HG03571 (cell line): ENCODE results near the gene RAD51B.

Experiments used
- ATAC-seq: cut with Tn5 transposase; IDR thresholded peaks from one replicate; pipeline ENCODE4 v1.9.1; 2021; ENCODE audit not compliant: unreplicated experiment

The RAD51B gene

GRCh38 chr14:67889455-67889854 lies 69.9 kb downstream of the RAD51B start:
- no peak for ATAC-seq

- ATAC-seq: no peak
Measured at GRCh38 chr14:67892466-67893100, 73.0 kb downstream of the RAD51B start.

GRCh38 chr14:67900231-67900630 lies 80.7 kb downstream of the RAD51B start:
- no peak for ATAC-seq

- no peak for ATAC-seq
Measured at GRCh38 chr14:67908052-67908754, 88.6 kb downstream of the RAD51B start.

GRCh38 chr14:67911562-67911961 lies 92.0 kb downstream of the RAD51B start:
- no peak for ATAC-seq

GRCh38 chr14:67916430-67916829 lies 96.9 kb downstream of the RAD51B start:
- ATAC-seq: no peak

GRCh38 chr14:67917006-67917405 lies 97.4 kb downstream of the RAD51B start:
- ATAC-seq: no peak

- ATAC-seq: no peak
Measured at GRCh38 chr14:67918838-67919237, 99.3 kb downstream of the RAD51B start.

GRCh38 chr14:67919259-67920032 lies 99.9 kb downstream of the RAD51B start:
- ATAC-seq: no peak

- no peak for ATAC-seq
Measured at GRCh38 chr14:67926821-67927220, 107.2 kb downstream of the RAD51B start.

GRCh38 chr14:67927244-67927643 lies 107.7 kb downstream of the RAD51B start:
- no peak for ATAC-seq

GRCh38 chr14:67928375-67928774 lies 108.8 kb downstream of the RAD51B start:
- no peak for ATAC-seq

- ATAC-seq: no peak
Measured at GRCh38 chr14:67932708-67933246, 113.2 kb downstream of the RAD51B start.

- ATAC-seq: no peak
Measured at GRCh38 chr14:67933266-67933665, 113.7 kb downstream of the RAD51B start.

GRCh38 chr14:67934087-67934486 lies 114.5 kb downstream of the RAD51B start:
- ATAC-seq: no peak

- no peak for ATAC-seq
Measured at GRCh38 chr14:67934862-67935261, 115.3 kb downstream of the RAD51B start.

GRCh38 chr14:67935371-67935770 lies 115.8 kb downstream of the RAD51B start:
- no peak for ATAC-seq

- ATAC-seq: no peak
Measured at GRCh38 chr14:67938071-67938470, 118.5 kb downstream of the RAD51B start.

GRCh38 chr14:67940486-67941455 lies 121.2 kb downstream of the RAD51B start:
- no peak for ATAC-seq

- ATAC-seq: no peak
Measured at GRCh38 chr14:67941456-67942018, 122.0 kb downstream of the RAD51B start.
